Uterus (tissue), 4 donors: Measurements from ENCODE around the gene FAM89B. TPM values are rescaled to one million over a fixed set of nuclear protein-coding genes. Genes with fewer than 3 reads are reported as not detected.

Source experiments
- DNase-seq, 2 donors: peaks; one replicate each; pipeline ENCODE4 v3.0.0-alpha.2; 2019 to 2020
- H3K27ac ChIP-seq, 2 donors: fragments of 200-600 bp; sonication (generic); 1 replicate in 1 of 2; 2 replicates in 1 of 2; pipeline ENCODE4 v1.5.1; 2016 to 2018
- H3K27me3 ChIP-seq, 2 donors: fragments of 200-600 bp; sonication (generic); one replicate each; pipeline ENCODE4 v1.5.1; 2018 to 2019; ENCODE audit warnings: control low read depth in 1 of 2
- H3K36me3 ChIP-seq, 2 donors: fragments of 200-600 bp; sonication (generic); one replicate each; pipeline ENCODE4 v1.5.1; 2019; ENCODE audit warnings: control low read depth in 1 of 2
- H3K4me1 ChIP-seq, 2 donors: fragments of 200-600 bp; sonication (generic); one replicate each; pipeline ENCODE4 v1.5.1; 2018 to 2019; ENCODE audit warnings: control low read depth in 1 of 2
- H3K4me3 ChIP-seq, 2 donors: fragments of 200-600 bp; sonication (generic); 1 replicate in 1 of 2; 2 replicates in 1 of 2; pipeline ENCODE4 v1.5.1; 2018 to 2019; ENCODE audit warnings: mild to moderate bottlenecking in 1 of 2
- H3K9me3 ChIP-seq, 2 donors: fragments of 200-600 bp; sonication (generic); one replicate each; pipeline ENCODE4 v1.5.1; 2019; ENCODE audit warnings: control low read depth in 1 of 2
- POLR2A ChIP-seq, 2 donors: fragments of 450-650 bp; IDR thresholded peaks; one replicate each; pipeline ENCODE4 v1.6.1; 2016; ENCODE audit warnings: antibody characterized with exemption in 2 of 2, mild to moderate bottlenecking in 1 of 2, moderate library complexity in 1 of 2
- intact Hi-C: fragments of 100-400 bp; cut with DNase I; formaldehyde crosslinking; loops from one replicate; pipeline ENCODE4 v1.15.1; 2023; ENCODE audit warnings: low total_unique reads
- total RNA-seq, 4 donors: library from RNA; depleted of rRNA in 3 of 4; stranded (reverse); fragments of >200 nt in 3 of 4; gene quantifications; one replicate each; pipeline versions ENCODE4 v1.1.0 to v1.2.4, GENCODE V29; 2014 to 2023
- TF ChIP-seq, protein P1 (sequence below), 4 experiments: fragments of 200-600 bp in 2 of 4; fragments of 450-650 bp in 2 of 4; sonication (generic) in 2 of 4; IDR thresholded peaks; one replicate each; pipeline ENCODE4 v1.5.1; 2016 to 2019; ENCODE audit warnings: antibody characterized with exemption in 4 of 4, mild to moderate bottlenecking in 2 of 4, moderate library complexity in 1 of 4
- donor health status: DM: yes; HTN: yes; CAD: no.

FAM89B gene
- total RNA-seq, 4 donors from 2014 or later, result 13.9 to 83.0 (median 40.8) TPM

DNA sequence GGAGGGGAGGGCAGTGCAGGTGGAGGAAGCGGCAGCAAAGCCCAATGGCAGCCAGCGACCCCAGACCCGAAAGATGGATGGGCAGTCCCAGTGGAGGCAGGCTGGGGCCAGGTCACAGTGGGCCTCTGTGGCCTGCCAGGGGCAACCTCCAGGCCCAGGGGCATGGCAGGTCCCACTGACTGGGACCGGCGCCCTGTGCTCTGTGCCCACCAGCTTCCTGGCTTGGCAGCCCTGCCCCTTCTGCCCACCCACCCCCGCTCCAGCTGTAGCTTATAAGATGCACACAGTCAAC is 27.6 kb downstream of the FAM89B start:
- no peak overlapping the region for H3K4me3 ChIP-seq
- H3K36me3 ChIP-seq, result no peaks in the 10 kb centered on the region
- no peak for DNase-seq
- H3K27ac ChIP-seq, result no peak overlapping the region
- H3K27me3 ChIP-seq, result no peaks in the 10 kb centered on the region
- intact Hi-C loops, result loop anchor here (10.0 kb wide), 1 partner anchor 225 kb away; no protein-coding TSS in a partner anchor
- no peaks in the 10 kb centered on the region for H3K4me1 ChIP-seq
- no peaks in the 10 kb centered on the region for H3K9me3 ChIP-seq
- TF ChIP-seq POLR2A (IDR thresholded peaks at IDR 0.05), result no peak
- TF ChIP-seq, protein P1, sequence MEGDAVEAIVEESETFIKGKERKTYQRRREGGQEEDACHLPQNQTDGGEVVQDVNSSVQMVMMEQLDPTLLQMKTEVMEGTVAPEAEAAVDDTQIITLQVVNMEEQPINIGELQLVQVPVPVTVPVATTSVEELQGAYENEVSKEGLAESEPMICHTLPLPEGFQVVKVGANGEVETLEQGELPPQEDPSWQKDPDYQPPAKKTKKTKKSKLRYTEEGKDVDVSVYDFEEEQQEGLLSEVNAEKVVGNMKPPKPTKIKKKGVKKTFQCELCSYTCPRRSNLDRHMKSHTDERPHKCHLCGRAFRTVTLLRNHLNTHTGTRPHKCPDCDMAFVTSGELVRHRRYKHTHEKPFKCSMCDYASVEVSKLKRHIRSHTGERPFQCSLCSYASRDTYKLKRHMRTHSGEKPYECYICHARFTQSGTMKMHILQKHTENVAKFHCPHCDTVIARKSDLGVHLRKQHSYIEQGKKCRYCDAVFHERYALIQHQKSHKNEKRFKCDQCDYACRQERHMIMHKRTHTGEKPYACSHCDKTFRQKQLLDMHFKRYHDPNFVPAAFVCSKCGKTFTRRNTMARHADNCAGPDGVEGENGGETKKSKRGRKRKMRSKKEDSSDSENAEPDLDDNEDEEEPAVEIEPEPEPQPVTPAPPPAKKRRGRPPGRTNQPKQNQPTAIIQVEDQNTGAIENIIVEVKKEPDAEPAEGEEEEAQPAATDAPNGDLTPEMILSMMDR (IDR thresholded peaks at IDR 0.05), result no peak

DNA sequence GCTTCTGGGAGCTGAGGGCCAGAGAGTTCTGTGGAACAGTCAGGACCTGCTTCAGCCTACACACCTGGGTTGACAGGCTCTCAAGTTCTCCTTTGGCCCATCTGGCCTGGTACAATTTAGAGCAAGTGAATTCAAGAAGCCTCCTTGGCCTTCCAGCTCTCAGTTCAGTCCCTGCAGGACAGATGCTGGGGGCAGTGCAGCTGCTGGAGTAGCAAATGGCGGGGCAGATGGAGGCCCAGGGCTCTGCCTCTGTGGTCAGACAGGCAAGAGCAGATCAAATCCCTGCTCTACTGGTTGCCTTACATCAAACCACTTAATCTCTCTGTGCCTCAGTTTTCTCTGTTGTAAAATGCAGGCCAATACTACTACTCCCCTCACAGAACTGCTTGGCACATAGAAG is 31.9 kb downstream of the FAM89B start:
- no peak overlapping the region for H3K27ac ChIP-seq
- no peaks in the 10 kb centered on the region for H3K9me3 ChIP-seq
- no peaks in the 10 kb centered on the region for H3K36me3 ChIP-seq
- DNase-seq, result no peak
- TF ChIP-seq POLR2A (IDR thresholded peaks at IDR 0.05), result no peak
- intact Hi-C loops, result loop anchor here (10.0 kb wide), 1 partner anchor 229 kb away; no protein-coding TSS in a partner anchor
- peaks cover 0 to 3% of the 10 kb centered on the region in 2 donors for H3K4me1 ChIP-seq
- H3K4me3 ChIP-seq, result no peak overlapping the region
- no peaks in the 10 kb centered on the region for H3K27me3 ChIP-seq

DNA sequence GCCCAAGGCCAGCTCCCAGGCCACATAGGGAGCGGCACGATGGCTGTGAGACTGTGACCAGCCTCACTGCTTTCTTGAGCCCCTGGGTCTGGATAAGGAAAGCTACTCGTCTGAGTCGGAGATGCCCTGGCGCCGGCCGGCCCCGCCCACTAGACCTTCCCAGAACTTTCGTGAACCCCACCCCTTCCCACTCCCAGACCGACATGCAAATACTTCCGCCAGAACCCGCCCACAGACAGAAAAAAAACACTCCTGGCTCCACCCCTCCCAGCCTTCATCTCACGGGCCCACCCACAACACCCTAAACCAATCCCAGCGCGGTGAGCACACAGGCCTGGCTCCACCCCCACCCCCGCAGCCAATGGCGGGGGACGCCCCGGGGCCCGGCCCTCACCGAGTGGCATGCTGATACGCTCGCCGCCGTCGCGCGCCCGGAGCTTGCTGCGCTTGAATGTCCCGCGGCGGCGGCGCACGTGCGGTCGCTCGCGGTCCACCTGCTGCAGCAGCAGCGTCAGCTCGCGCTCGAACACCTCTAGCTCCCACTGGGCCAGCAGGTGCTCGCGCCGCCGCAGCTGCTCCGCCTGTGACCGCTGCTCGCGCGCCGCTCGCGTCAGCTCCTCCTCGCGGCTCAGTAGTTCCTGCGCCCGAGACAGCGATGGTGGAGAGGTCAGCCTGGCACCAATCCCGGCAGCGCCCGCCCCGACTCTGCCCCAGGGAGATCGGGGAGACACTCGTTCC is 34.7 kb downstream of the FAM89B start:
- TF ChIP-seq POLR2A (IDR thresholded peaks at IDR 0.05), result peak in 1 of 2 donors; percentile 37
- TF ChIP-seq, protein P1 (IDR thresholded peaks at IDR 0.05), result peak in 2 of 4 experiments; percentile 7 to 11
- Histone ChIP-seq H3K27me3 (no peaks in the 10 kb centered on the region), H3K9me3 (no peaks in the 10 kb centered on the region), H3K4me1 (peaks cover 0 to 3% of the 10 kb centered on the region in 2 donors), H3K36me3 (no peaks in the 10 kb centered on the region), H3K4me3 (peak overlapping the region in 1 of 2 donors; percentile 31), H3K27ac (peak overlapping the region; percentile 83 to 94)
- DNase-seq, result peak; percentile 96 to 98
- intact Hi-C loops, result loop anchor here (10.0 kb wide), 1 partner anchor 232 kb away; no protein-coding TSS in a partner anchor

DNA sequence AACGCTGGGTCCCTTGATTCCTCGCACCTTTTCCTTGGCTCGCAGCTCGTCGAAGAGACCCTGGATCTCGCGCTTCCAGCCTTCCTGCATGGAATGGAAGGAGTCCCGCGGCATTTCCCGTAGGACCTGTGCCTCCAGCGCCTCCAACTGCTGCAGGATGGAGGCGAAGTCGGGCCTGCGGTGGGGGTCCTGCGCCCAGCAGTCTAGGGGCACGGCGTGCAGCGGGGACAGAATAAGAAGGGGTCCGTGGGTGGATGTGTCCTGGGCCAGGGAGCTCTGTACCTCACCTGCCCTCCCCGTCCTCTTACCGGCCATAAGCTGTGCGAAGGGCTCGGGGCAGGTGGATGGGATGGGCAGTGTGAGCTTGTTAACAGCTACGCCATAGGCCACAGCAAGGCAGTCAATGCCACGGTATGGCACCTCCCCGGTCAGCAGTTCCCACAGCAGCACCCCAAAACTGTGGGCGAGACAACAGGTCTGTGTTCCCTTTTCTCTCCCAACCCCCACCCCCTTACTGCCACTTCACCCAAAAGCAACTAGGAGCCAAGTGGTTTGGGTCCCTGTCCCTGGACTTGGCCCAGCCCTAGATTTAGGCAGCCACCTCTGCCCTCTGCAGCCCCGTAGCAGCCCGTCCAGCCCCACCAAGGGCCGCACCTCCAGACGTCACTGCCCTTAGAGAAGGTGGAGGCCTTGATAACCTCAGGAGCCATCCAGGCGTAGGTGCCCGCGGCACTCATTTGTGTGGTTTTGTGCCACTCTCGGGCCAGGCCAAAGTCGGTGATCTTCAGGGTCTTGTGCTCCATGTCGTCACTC is 35.5 kb downstream of the FAM89B start:
- H3K4me3 ChIP-seq, result peak overlapping the region in 1 of 2 donors; percentile 31
- no peaks in the 10 kb centered on the region for H3K27me3 ChIP-seq
- no peaks in the 10 kb centered on the region for H3K36me3 ChIP-seq
- intact Hi-C loops, result loop anchor here (10.0 kb wide), 1 partner anchor 233 kb away; no protein-coding TSS in a partner anchor
- H3K27ac ChIP-seq, result peak overlapping the region; percentile 6 to 83
- TF ChIP-seq, protein P1 (IDR thresholded peaks at IDR 0.05), result no peak
- TF ChIP-seq POLR2A (IDR thresholded peaks at IDR 0.05), result no peak
- peaks cover 0 to 6% of the 10 kb centered on the region in 2 donors for H3K4me1 ChIP-seq
- no peak for DNase-seq
- H3K9me3 ChIP-seq, result no peaks in the 10 kb centered on the region

DNA sequence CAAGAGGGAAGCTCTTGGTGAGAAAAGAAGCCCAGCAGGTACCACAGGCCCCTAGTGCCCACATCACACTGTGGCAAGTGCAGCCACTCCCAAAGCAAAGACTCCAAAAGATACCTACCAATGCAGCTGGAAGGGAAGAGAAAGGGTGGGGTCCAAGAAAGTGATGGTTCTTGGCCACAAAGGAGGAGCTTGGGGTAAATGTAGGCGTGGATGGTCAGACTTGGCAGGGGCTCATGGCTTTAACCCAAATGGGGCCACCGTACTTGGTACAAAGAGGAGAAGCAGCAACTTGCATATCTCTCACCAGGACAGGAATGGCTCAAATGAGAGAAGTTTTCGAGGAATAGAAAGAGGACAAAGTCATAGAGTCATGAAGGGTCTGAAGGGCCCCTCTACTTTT is 36.9 kb downstream of the FAM89B start:
- Histone ChIP-seq H3K4me1 (peaks cover 0 to 12% of the 10 kb centered on the region in 2 donors), H3K27ac (peak overlapping the region in 1 of 2 donors; percentile 86), H3K4me3 (no peak overlapping the region), H3K27me3 (no peaks in the 10 kb centered on the region), H3K9me3 (no peaks in the 10 kb centered on the region), H3K36me3 (no peaks in the 10 kb centered on the region)
- DNase-seq, result no peak
- no peak for TF ChIP-seq POLR2A (IDR thresholded peaks at IDR 0.05)
- TF ChIP-seq, protein P1 (IDR thresholded peaks at IDR 0.05), result no peak
- intact Hi-C loops, result loop anchor here (10.0 kb wide), 1 partner anchor 234 kb away; no protein-coding TSS in a partner anchor
